Naive B cell (primary cell): ENCODE results near the gene PPIP5K1. TPM values are rescaled to one million over a fixed set of nuclear protein-coding genes. Genes with fewer than 3 reads are reported as not detected.

Source experiments
- ATAC-seq, 2 donors: fragments of 150-1000 bp; cut with Tn5 transposase; 2 replicates each; pipeline ENCODE4 v1.10.0; 2021; ENCODE audit warnings: low read depth in 2 of 2, mild to moderate bottlenecking in 2 of 2, moderate library complexity in 2 of 2
- DNase-seq: peaks from one replicate; pipeline ENCODE4 v3.0.0; 2022
- H3K27ac Mint-ChIP-seq, 6 donors: one replicate each; pipeline ENCODE4 v1.8.0; 2020 to 2022; ENCODE audit warnings: mild to moderate bottlenecking in 6 of 6, mixed read lengths in 6 of 6, moderate library complexity in 5 of 6, inconsistent platforms in 2 of 6
- H3K27me3 Mint-ChIP-seq, 3 donors: one replicate each; pipeline ENCODE4 v1.8.0; 2021 to 2022; ENCODE audit warnings: mixed read lengths in 3 of 3, mild to moderate bottlenecking in 1 of 3
- H3K36me3 Mint-ChIP-seq, 2 donors: one replicate each; pipeline ENCODE4 v1.8.0; 2020 to 2022; ENCODE audit warnings: mixed read lengths in 2 of 2, inconsistent platforms in 1 of 2, mild to moderate bottlenecking in 1 of 2
- H3K4me1 Mint-ChIP-seq, 3 donors: one replicate each; pipeline ENCODE4 v1.8.0; 2020 to 2022; ENCODE audit warnings: mixed read lengths in 3 of 3, inconsistent platforms in 1 of 3, mild to moderate bottlenecking in 1 of 3, moderate library complexity in 1 of 3
- H3K4me3 Mint-ChIP-seq, 8 donors: one replicate each; pipeline ENCODE4 v1.8.0; 2020 to 2022; ENCODE audit warnings: mild to moderate bottlenecking in 8 of 8, mixed read lengths in 8 of 8, moderate library complexity in 8 of 8, inconsistent platforms in 2 of 8
- H3K9me3 Mint-ChIP-seq, 7 donors: one replicate each; pipeline ENCODE4 v1.8.0; 2020 to 2022; ENCODE audit warnings: mixed read lengths in 7 of 7, mild to moderate bottlenecking in 5 of 7, inconsistent platforms in 2 of 7, moderate library complexity in 1 of 7
- polyA plus RNA-seq, 6 donors: library from polyadenylated mRNA; unstranded; fragments of 300-500 nt; fragmentation: Illumina TruSeq; gene quantifications; one replicate each; pipeline ENCODE4 v1.2.3, GENCODE V29; 2021; ENCODE audit warnings: low read depth in 6 of 6

Gene PPIP5K1
- polyA plus RNA-seq, 6 donors from 2014 or later, result 4.2 to 19.9 (median 6.5) TPM

DNA sequence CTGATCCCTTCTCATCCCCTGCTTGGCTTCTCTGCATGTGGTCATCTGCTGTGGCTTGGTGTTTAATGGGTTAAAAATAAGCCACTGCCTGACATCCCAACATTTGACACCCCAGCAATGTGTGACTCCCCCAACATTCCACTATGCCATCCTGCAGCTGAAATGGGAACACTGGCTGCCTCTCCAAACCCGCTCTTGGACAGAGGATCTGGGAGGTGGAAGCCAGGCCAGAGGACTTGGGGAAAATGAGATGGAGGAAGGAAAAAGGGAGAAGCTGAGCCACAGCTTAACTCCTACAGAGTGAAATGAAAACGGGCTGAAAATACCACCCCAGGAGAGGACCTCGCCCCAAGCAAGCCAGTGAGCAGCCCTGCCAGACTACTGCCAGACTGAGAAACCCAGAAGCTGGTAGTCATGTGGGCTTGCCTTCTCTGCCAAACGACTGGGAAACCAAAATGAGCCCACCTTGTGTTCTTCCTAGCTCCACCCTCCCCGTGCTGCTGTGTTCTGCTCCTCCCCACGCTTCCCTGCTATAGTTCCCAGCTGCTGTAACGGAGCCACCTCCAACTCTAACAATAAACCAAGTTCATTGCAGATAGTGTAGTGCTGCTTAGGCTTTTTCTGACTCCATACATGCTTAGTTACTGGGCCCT, 58.9 kb downstream of the PPIP5K1 start:
- H3K9me3 Mint-ChIP-seq, result no peaks in the 10 kb centered on the region
- ATAC-seq, result no peak
- no peaks in the 10 kb centered on the region for H3K27me3 Mint-ChIP-seq
- H3K27ac Mint-ChIP-seq, result peak overlapping the region in 3 of 6 donors; percentile 43 to 87 (median 60)
- H3K36me3 Mint-ChIP-seq, result peaks cover 4 to 5% of the 10 kb centered on the region in 2 donors
- H3K4me1 Mint-ChIP-seq, result peaks cover 0 to 4% (median 0%) of the 10 kb centered on the region in 3 donors
- no peak overlapping the region for H3K4me3 Mint-ChIP-seq
- no peak for DNase-seq

GRCh38 chr15:43529587-43530345, 60.2 kb downstream of the PPIP5K1 start:
- H3K36me3 Mint-ChIP-seq, result peaks cover 0 to under 1% of the 10 kb centered on the region in 2 donors
- peak overlapping the region in 2 of 6 donors; percentile 43 to 60 for H3K27ac Mint-ChIP-seq
- H3K4me1 Mint-ChIP-seq, result peaks cover 0 to 3% (median 3%) of the 10 kb centered on the region in 3 donors
- DNase-seq (no peak), ATAC-seq (no peak)
- no peaks in the 10 kb centered on the region for H3K27me3 Mint-ChIP-seq
- no peak overlapping the region for H3K4me3 Mint-ChIP-seq
- no peaks in the 10 kb centered on the region for H3K9me3 Mint-ChIP-seq

DNA sequence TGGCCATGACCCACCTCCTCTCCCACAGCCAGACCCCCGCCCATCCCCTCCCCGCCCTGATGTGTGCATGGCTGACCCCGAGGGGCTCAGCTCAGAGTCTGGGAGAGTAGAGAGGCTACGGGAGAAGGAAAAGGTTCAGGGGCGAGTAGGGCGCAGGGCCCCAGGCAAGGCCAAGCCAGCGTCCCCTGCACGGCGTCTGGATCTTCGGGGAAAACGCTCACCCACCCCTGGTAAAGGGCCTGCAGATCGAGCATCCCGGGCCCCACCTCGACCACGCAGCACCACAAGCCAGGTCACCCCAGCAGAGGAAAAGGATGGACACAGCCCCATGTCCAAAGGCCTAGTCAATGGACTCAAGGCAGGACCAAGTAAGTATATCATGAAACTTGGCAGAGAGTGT, 60.9 kb downstream of the PPIP5K1 start:
- ATAC-seq (no peak), DNase-seq (no peak)
- Mint-ChIP-seq H3K4me1 (peaks cover 0 to 3% (median 3%) of the 10 kb centered on the region in 3 donors), H3K36me3 (no peaks in the 10 kb centered on the region), H3K9me3 (no peaks in the 10 kb centered on the region), H3K27ac (peak overlapping the region in 1 of 6 donors; percentile 56), H3K27me3 (no peaks in the 10 kb centered on the region), H3K4me3 (no peak overlapping the region)

- Mint-ChIP-seq H3K4me1 (peaks cover 0 to 3% (median 3%) of the 10 kb centered on the region in 3 donors), H3K4me3 (no peak overlapping the region), H3K27ac (no peak overlapping the region), H3K36me3 (no peaks in the 10 kb centered on the region), H3K27me3 (no peaks in the 10 kb centered on the region), H3K9me3 (no peaks in the 10 kb centered on the region)
- ATAC-seq (no peak), DNase-seq (no peak)
Measured at GRCh38 chr15:43528542-43529007, 61.4 kb downstream of the PPIP5K1 start.

DNA sequence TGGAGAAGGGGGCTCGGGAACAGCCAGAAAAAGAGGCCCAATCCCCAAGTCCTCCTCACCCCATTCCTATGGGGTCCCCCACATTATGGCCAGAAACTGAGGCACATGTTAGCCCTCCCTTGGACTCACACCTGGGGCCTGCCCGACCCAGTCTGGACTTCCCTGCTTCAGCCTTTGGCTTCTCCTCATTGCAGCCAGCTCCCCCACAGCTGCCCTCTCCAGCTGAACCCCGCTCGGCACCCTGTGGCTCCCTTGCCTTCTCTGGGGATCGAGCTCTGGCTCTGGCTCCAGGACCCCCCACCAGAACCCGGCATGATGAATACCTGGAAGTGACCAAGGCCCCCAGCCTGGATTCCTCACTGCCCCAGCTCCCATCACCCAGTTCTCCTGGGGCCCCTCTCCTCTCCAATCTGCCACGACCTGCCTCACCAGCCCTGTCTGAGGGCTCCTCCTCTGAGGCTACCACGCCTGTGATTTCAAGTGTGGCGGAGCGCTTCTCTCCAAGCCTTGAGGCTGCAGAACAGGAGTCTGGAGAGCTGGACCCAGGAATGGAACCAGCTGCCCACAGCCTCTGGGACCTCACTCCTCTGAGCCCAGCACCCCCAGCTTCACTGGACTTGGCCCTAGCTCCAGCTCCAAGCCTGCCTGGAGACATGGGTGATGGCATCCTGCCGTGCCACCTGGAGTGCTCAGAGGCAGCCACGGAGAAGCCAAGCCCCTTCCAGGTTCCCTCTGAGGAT, 62.0 kb downstream of the PPIP5K1 start:
- no peak overlapping the region for H3K4me3 Mint-ChIP-seq
- peak overlapping the region in 1 of 6 donors; percentile 68 for H3K27ac Mint-ChIP-seq
- peaks cover 0 to 3% (median 3%) of the 10 kb centered on the region in 3 donors for H3K4me1 Mint-ChIP-seq
- peaks cover 0 to 3% (median 0%) of the 10 kb centered on the region in 3 donors for H3K27me3 Mint-ChIP-seq
- H3K9me3 Mint-ChIP-seq, result no peaks in the 10 kb centered on the region
- ATAC-seq, result no peak
- DNase-seq, result no peak
- H3K36me3 Mint-ChIP-seq, result no peaks in the 10 kb centered on the region

DNA sequence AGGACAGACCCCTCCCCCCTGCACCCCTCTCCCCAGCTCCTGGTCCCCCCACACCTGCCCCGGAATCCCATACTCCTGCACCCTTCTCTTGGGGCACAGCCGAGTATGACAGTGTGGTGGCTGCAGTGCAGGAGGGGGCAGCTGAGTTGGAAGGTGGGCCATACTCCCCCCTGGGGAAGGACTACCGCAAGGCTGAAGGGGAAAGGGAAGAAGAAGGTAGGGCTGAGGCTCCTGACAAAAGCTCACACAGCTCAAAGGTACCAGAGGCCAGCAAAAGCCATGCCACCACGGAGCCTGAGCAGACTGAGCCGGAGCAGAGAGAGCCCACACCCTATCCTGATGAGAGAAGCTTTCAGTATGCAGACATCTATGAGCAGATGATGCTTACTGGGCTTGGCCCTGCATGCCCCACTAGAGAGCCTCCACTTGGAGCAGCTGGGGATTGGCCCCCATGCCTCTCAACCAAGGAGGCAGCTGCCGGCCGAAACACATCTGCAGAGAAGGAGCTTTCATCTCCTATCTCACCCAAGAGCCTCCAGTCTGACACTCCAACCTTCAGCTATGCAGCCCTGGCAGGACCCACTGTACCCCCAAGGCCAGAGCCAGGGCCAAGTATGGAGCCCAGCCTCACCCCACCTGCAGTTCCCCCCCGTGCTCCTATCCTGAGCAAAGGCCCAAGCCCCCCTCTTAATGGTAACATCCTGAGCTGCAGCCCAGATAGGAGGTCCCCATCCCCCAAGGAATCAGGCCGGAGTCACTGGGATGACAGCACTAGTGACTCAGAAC, 62.8 kb downstream of the PPIP5K1 start:
- H3K27ac Mint-ChIP-seq, result no peak overlapping the region
- H3K9me3 Mint-ChIP-seq, result no peaks in the 10 kb centered on the region
- H3K4me1 Mint-ChIP-seq, result peaks cover 0 to 3% (median 3%) of the 10 kb centered on the region in 3 donors
- DNase-seq (no peak), ATAC-seq (no peak)
- no peak overlapping the region for H3K4me3 Mint-ChIP-seq
- no peaks in the 10 kb centered on the region for H3K36me3 Mint-ChIP-seq
- H3K27me3 Mint-ChIP-seq, result peaks cover 0 to 6% (median 0%) of the 10 kb centered on the region in 3 donors

DNA sequence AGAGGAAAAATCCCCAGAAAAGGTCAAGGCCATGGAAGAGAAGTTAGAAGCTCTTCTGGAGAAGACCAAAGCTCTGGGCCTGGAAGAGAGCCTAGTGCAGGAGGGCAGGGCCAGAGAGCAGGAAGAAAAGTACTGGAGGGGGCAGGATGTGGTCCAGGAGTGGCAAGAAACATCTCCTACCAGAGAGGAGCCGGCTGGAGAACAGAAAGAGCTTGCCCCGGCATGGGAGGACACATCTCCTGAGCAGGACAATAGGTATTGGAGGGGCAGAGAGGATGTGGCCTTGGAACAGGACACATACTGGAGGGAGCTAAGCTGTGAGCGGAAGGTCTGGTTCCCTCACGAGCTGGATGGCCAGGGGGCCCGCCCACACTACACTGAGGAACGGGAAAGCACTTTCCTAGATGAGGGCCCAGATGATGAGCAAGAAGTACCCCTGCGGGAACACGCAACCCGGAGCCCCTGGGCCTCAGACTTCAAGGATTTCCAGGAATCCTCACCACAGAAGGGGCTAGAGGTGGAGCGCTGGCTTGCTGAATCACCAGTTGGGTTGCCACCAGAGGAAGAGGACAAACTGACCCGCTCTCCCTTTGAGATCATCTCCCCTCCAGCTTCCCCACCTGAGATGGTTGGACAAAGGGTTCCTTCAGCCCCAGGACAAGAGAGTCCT, 63.6 kb downstream of the PPIP5K1 start:
- Mint-ChIP-seq H3K4me1 (peaks cover 0 to 3% (median 3%) of the 10 kb centered on the region in 3 donors), H3K36me3 (no peaks in the 10 kb centered on the region), H3K4me3 (no peak overlapping the region), H3K27ac (no peak overlapping the region), H3K27me3 (peaks cover 0 to 6% (median 0%) of the 10 kb centered on the region in 3 donors), H3K9me3 (no peaks in the 10 kb centered on the region)
- ATAC-seq (no peak), DNase-seq (no peak)

GRCh38 chr15:43525131-43525530, 64.9 kb downstream of the PPIP5K1 start:
- no peaks in the 10 kb centered on the region for H3K36me3 Mint-ChIP-seq
- H3K27ac Mint-ChIP-seq, result no peak overlapping the region
- no peaks in the 10 kb centered on the region for H3K9me3 Mint-ChIP-seq
- no peak overlapping the region for H3K4me3 Mint-ChIP-seq
- no peak for ATAC-seq
- no peak for DNase-seq
- peaks cover 0 to 6% (median 0%) of the 10 kb centered on the region in 3 donors for H3K27me3 Mint-ChIP-seq
- H3K4me1 Mint-ChIP-seq, result peaks cover 0 to 3% (median 3%) of the 10 kb centered on the region in 3 donors

DNA sequence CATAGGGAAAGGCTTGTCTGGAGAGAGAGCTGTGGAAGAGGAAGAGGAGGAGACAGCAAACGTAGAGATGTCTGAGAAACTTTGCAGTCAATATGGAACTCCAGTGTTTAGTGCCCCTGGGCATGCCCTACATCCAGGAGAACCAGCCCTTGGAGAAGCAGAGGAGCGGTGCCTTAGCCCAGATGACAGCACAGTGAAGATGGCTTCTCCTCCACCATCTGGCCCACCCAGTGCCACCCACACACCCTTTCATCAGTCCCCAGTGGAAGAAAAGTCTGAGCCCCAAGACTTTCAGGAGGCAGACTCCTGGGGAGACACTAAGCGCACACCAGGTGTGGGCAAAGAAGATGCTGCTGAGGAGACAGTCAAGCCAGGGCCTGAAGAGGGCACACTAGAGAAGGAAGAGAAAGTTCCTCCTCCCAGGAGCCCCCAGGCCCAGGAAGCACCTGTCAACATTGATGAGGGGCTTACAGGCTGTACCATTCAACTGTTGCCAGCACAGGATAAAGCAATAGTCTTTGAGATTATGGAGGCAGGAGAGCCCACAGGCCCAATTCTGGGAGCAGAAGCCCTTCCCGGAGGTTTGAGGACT, 65.7 kb downstream of the PPIP5K1 start:
- Mint-ChIP-seq H3K27ac (peak overlapping the region in 3 of 6 donors; percentile 10 to 83 (median 69)), H3K27me3 (peaks cover 0 to 13% (median 0%) of the 10 kb centered on the region in 3 donors), H3K36me3 (no peaks in the 10 kb centered on the region), H3K9me3 (no peaks in the 10 kb centered on the region), H3K4me3 (no peak overlapping the region), H3K4me1 (peaks cover 0 to 3% (median 3%) of the 10 kb centered on the region in 3 donors)
- DNase-seq (no peak), ATAC-seq (peak in 1 of 2 donors; percentile 35)

DNA sequence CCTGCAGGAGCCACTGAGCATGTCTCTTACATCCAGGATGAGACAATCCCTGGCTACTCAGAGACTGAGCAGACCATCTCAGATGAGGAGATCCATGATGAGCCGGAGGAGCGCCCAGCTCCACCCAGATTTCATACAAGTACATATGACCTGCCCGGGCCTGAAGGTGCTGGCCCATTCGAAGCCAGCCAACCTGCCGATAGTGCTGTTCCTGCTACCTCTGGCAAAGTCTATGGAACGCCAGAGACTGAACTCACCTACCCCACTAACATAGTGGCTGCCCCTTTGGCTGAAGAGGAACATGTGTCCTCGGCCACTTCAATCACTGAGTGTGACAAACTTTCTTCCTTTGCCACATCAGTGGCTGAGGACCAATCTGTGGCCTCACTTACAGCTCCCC, 66.4 kb downstream of the PPIP5K1 start:
- H3K27ac Mint-ChIP-seq, result peak overlapping the region in 2 of 6 donors; percentile 32 to 69

DNA sequence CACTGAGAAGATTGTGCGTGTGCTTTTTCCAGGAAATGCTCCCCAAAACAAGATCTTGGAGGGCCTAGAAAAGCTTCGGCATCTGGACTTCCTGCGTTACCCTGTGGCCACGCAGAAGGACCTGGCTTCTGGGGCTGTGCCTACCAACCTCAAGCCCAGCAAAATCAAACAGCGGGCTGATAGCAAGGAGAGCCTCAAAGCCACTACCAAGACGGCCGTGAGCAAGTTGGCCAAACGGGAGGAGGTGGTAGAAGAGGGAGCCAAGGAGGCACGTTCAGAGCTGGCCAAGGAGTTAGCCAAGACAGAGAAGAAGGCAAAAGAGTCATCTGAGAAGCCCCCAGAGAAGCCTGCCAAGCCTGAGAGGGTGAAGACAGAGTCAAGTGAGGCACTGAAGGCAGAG, 67.8 kb downstream of the PPIP5K1 start:
- ATAC-seq (no peak), DNase-seq (no peak)
- Mint-ChIP-seq H3K4me3 (peak overlapping the region in 1 of 8 donors; percentile 72), H3K4me1 (peaks cover 20 to 23% (median 21%) of the 10 kb centered on the region in 3 donors), H3K27ac (peak overlapping the region in 3 of 6 donors; percentile 31 to 78 (median 46)), H3K36me3 (no peaks in the 10 kb centered on the region), H3K27me3 (peaks cover 8 to 33% (median 8%) of the 10 kb centered on the region in 3 donors), H3K9me3 (no peaks in the 10 kb centered on the region)

More for the DNA sequence above, 66.4 kb downstream of the PPIP5K1 start:
- Mint-ChIP-seq H3K9me3 (no peaks in the 10 kb centered on the region), H3K27me3 (peaks cover 0 to 19% (median 0%) of the 10 kb centered on the region in 3 donors), H3K4me1 (peaks cover 6 to 9% (median 9%) of the 10 kb centered on the region in 3 donors), H3K4me3 (no peak overlapping the region), H3K36me3 (no peaks in the 10 kb centered on the region)
- ATAC-seq (no peak), DNase-seq (no peak)

GRCh38 chr15:43521419-43521818, 68.6 kb downstream of the PPIP5K1 start:
- Mint-ChIP-seq H3K27ac (no peak overlapping the region), H3K27me3 (peaks cover 8 to 41% (median 15%) of the 10 kb centered on the region in 3 donors), H3K4me1 (peaks cover 25 to 26% (median 25%) of the 10 kb centered on the region in 3 donors), H3K9me3 (no peaks in the 10 kb centered on the region), H3K36me3 (no peaks in the 10 kb centered on the region), H3K4me3 (no peak overlapping the region)
- DNase-seq (no peak), ATAC-seq (no peak)
